Measurements from ENCODE around the gene DUOX1. TPM values are rescaled to one million over a fixed set of nuclear protein-coding genes. Genes with fewer than 3 reads are reported as not detected.

The DUOX1 gene
- total and polyA plus RNA-seq, 9 of the 15 experiments (the other 6 are each of a cell fraction or from before 2014, with no cell fraction given): 0.01 to 0.22 (median 0.01) TPM; not detected in 6

- TF ChIP-seq, protein P1, sequence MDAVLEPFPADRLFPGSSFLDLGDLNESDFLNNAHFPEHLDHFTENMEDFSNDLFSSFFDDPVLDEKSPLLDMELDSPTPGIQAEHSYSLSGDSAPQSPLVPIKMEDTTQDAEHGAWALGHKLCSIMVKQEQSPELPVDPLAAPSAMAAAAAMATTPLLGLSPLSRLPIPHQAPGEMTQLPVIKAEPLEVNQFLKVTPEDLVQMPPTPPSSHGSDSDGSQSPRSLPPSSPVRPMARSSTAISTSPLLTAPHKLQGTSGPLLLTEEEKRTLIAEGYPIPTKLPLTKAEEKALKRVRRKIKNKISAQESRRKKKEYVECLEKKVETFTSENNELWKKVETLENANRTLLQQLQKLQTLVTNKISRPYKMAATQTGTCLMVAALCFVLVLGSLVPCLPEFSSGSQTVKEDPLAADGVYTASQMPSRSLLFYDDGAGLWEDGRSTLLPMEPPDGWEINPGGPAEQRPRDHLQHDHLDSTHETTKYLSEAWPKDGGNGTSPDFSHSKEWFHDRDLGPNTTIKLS (IDR thresholded peaks at IDR 0.05; ENCODE audit: borderline replicate concordance, low read depth): no peak
- no peak for TF ChIP-seq HINFP (tag; conservative IDR thresholded peaks at IDR 0.05; ENCODE audit: low read depth)
- TF ChIP-seq DDX20 (tag; IDR thresholded peaks at IDR 0.05; ENCODE audit: low read depth): no peak
- TF ChIP-seq, protein P2, sequence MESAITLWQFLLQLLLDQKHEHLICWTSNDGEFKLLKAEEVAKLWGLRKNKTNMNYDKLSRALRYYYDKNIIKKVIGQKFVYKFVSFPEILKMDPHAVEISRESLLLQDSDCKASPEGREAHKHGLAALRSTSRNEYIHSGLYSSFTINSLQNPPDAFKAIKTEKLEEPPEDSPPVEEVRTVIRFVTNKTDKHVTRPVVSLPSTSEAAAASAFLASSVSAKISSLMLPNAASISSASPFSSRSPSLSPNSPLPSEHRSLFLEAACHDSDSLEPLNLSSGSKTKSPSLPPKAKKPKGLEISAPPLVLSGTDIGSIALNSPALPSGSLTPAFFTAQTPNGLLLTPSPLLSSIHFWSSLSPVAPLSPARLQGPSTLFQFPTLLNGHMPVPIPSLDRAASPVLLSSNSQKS (CRISPR knock-in tag; IDR thresholded peaks at IDR 0.05): no peak
- no peak for TF ChIP-seq PCBP2 (IDR thresholded peaks at IDR 0.05; ENCODE audit: low read depth, low read length, poor library complexity, severe bottlenecking)
- TF ChIP-seq FOXK1 (CRISPR knock-in tag; IDR thresholded peaks at IDR 0.05; ENCODE audit: borderline replicate concordance): no peak
- TF ChIP-seq HMBOX1 (IDR thresholded peaks at IDR 0.05): peak; percentile 78; the same call in 1 of the 2 replicates
- no peak for TF ChIP-seq JUNB (CRISPR knock-in tag; conservative IDR thresholded peaks at IDR 0.05)
- no peak for TF ChIP-seq RFX1 (IDR thresholded peaks at IDR 0.05)
- TF ChIP-seq ETS2 (tag; IDR thresholded peaks at IDR 0.05; ENCODE audit: borderline replicate concordance, poor library complexity, severe bottlenecking): no peak
- 0 out of 2 replicates have a peak, but pooled peaks have one; percentile 13 for TF ChIP-seq FOXM1 (IDR thresholded peaks at IDR 0.05; ENCODE audit: low read depth)
- no peak for TF ChIP-seq FOXM1 (CRISPR knock-in tag; IDR thresholded peaks at IDR 0.05; ENCODE audit: low read depth)
- TF ChIP-seq HSF4 (CRISPR knock-in tag; IDR thresholded peaks at IDR 0.05; ENCODE audit: borderline replicate concordance): no peak
- no peak for TF ChIP-seq HEY1 (CRISPR knock-in tag; IDR thresholded peaks at IDR 0.05; ENCODE audit: borderline replicate concordance)
- no peak for TF ChIP-seq SMAD2 (IDR thresholded peaks at IDR 0.05; ENCODE audit: low read depth, low read length)
Measured at GRCh38 chr15:45200001-45200798, 70.4 kb downstream of the DUOX1 start (continued).
